GM23338 (cell line): ENCODE data around the gene NRG3.

Experiments
- EZH2 ChIP-seq: fragments of 200-600 bp; sonication (generic); IDR thresholded peaks from one replicate; pipeline ENCODE4 v1.8.0; 2017; ENCODE audit warnings: antibody characterized with exemption, mild to moderate bottlenecking, low read depth; ENCODE audit not compliant: unreplicated experiment
- EZH2phosphoT487 ChIP-seq: fragments of 200-600 bp; sonication (generic); IDR thresholded peaks from one replicate; pipeline ENCODE4 v1.8.1; 2018; ENCODE audit warnings: antibody characterized with exemption; ENCODE audit not compliant: unreplicated experiment
- JUNB ChIP-seq: IDR thresholded peaks from one replicate; pipeline ENCODE4 v1.6.1; 2016; ENCODE audit warnings: antibody characterized with exemption; ENCODE audit not compliant: unreplicated experiment
- ZNF462 ChIP-seq: fragments of 250-450 bp; sonication (Bioruptor Pico); IDR thresholded peaks from 2 replicates; pipeline ENCODE4 v1.5.0; 2020; ENCODE audit warnings: mild to moderate bottlenecking, moderate library complexity
- TF ChIP-seq, protein P1 (sequence below): IDR thresholded peaks from one replicate; pipeline ENCODE4 v1.6.1; 2018; ENCODE audit warnings: antibody characterized with exemption; ENCODE audit not compliant: unreplicated experiment
- TF ChIP-seq, protein P2 (sequence below), 2 experiments: fragments of 200-600 bp in 1 of 2; sonication (generic) in 1 of 2; conservative IDR thresholded peaks; 2 replicates each; pipeline versions ENCODE4 v1.5.1 to v1.6.1; 2016 to 2017; ENCODE audit warnings: antibody characterized with exemption in 2 of 2, low read depth in 2 of 2, mild to moderate bottlenecking in 2 of 2, moderate library complexity in 1 of 2

- no peak for TF ChIP-seq EZH2phosphoT487
- TF ChIP-seq, protein P1, sequence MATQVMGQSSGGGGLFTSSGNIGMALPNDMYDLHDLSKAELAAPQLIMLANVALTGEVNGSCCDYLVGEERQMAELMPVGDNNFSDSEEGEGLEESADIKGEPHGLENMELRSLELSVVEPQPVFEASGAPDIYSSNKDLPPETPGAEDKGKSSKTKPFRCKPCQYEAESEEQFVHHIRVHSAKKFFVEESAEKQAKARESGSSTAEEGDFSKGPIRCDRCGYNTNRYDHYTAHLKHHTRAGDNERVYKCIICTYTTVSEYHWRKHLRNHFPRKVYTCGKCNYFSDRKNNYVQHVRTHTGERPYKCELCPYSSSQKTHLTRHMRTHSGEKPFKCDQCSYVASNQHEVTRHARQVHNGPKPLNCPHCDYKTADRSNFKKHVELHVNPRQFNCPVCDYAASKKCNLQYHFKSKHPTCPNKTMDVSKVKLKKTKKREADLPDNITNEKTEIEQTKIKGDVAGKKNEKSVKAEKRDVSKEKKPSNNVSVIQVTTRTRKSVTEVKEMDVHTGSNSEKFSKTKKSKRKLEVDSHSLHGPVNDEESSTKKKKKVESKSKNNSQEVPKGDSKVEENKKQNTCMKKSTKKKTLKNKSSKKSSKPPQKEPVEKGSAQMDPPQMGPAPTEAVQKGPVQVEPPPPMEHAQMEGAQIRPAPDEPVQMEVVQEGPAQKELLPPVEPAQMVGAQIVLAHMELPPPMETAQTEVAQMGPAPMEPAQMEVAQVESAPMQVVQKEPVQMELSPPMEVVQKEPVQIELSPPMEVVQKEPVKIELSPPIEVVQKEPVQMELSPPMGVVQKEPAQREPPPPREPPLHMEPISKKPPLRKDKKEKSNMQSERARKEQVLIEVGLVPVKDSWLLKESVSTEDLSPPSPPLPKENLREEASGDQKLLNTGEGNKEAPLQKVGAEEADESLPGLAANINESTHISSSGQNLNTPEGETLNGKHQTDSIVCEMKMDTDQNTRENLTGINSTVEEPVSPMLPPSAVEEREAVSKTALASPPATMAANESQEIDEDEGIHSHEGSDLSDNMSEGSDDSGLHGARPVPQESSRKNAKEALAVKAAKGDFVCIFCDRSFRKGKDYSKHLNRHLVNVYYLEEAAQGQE, result no peak
- no peak for TF ChIP-seq JUNB
- TF ChIP-seq, protein P2, sequence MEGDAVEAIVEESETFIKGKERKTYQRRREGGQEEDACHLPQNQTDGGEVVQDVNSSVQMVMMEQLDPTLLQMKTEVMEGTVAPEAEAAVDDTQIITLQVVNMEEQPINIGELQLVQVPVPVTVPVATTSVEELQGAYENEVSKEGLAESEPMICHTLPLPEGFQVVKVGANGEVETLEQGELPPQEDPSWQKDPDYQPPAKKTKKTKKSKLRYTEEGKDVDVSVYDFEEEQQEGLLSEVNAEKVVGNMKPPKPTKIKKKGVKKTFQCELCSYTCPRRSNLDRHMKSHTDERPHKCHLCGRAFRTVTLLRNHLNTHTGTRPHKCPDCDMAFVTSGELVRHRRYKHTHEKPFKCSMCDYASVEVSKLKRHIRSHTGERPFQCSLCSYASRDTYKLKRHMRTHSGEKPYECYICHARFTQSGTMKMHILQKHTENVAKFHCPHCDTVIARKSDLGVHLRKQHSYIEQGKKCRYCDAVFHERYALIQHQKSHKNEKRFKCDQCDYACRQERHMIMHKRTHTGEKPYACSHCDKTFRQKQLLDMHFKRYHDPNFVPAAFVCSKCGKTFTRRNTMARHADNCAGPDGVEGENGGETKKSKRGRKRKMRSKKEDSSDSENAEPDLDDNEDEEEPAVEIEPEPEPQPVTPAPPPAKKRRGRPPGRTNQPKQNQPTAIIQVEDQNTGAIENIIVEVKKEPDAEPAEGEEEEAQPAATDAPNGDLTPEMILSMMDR (conservative IDR thresholded peaks at IDR 0.05; ENCODE audit: low read depth in 2 of 2), result peak; percentile 45 to 59
- no peak for TF ChIP-seq EZH2
- no peak for TF ChIP-seq ZNF462 (CRISPR knock-in tag)
Observed at GRCh38 chr10:82934429-82934828, 1059.4 kb downstream of the NRG3 start.
